Measurements from ENCODE around the gene DTNBP1. TPM values are rescaled to one million over a fixed set of nuclear protein-coding genes. Genes with fewer than 3 reads are reported as not detected.

Gene DTNBP1
- total and polyA plus RNA-seq, 2 of the 4 experiments (the other 2 are of a cell fraction) = 4.8 to 18.7 TPM

DNA sequence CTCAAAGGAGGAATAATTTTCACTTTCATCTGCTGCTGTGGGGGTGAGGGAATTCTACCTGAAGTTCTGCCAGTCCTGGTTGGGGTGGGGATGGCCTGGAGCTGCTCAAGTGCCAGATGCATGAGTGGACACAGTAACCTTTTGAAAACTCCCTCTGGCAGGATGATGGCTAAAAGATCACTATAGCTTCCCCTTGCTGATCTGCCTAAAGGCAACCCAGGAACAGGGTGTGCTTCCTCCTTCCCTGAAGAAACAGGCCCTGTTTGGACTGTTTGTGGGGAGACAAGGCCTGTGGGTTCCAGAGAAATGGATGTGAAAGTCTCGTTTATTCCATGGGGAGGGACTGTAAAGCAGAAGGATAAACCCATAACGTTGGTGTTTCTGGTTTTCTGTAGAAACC lies 176.9 kb downstream of the DTNBP1 start:
- H3K14ac ChIP-seq (replicated peaks; ENCODE audit: low read depth, low read length) = no peak overlapping the region
- ChIA-PET CTCF (interaction anchor here (0.6 kb wide), 1 partner anchor 985 kb away, joined by 3 read pairs; no protein-coding TSS in a partner anchor), POLR2A (ENCODE audit: unreplicated experiment) (no interaction called here)
- intact Hi-C loops (cut with micrococcal nuclease) = no loop called here
- DNase-seq (no peak), ATAC-seq (ENCODE audit: low read depth) (no peak)
- no peak overlapping the region for H3K4me2 ChIP-seq (ENCODE audit: low read depth, low read length)
- no peak overlapping the region for H3K27ac ChIP-seq (ENCODE audit: insufficient read depth, low read length)
- H2BK5ac ChIP-seq (ENCODE audit: low read depth, low read length, poor library complexity, severe bottlenecking) = no peak overlapping the region
- peaks cover 27% of the 10 kb centered on the region for H3K36me3 ChIP-seq (ENCODE audit: control insufficient read depth, insufficient read depth, low read length)
- H3K4me3 ChIP-seq (ENCODE audit: insufficient read depth, low read depth, low read length) = no peak overlapping the region
- peaks cover 23 to 54% of the 10 kb centered on the region in 2 experiments for H3K79me1 ChIP-seq (ENCODE audit: low read depth in 1 of 2, low read length in 2 of 2)
- no peak overlapping the region for H3K18ac ChIP-seq (ENCODE audit: low read depth, low read length)
- no peak overlapping the region for H4K8ac ChIP-seq (ENCODE audit: low read depth in 2 of 2, low read length in 2 of 2)
- no peak overlapping the region for H2BK20ac ChIP-seq (ENCODE audit: low read depth, low read length)
- dilution Hi-C loops (cut with HindIII; ENCODE audit: low sequenced_read_pairs, unreplicated experiment) = no loop called here
- 90% methylated on average over 2 of the region's 2 CpGs; no CpG with 5 or more reads in 1 of the 2 experiments for WGBS, 2 experiments (ENCODE audit: extremely low coverage in 2 of 2, insufficient read length in 1 of 2)
- no peaks in the 10 kb centered on the region for H3K27me3 ChIP-seq (ENCODE audit: control insufficient read depth, insufficient read depth, low read length)
- in situ Hi-C loops (cut with MboI; ENCODE audit: low sequenced_read_pairs) = loop anchor here (5.0 kb wide), 1 partner anchor 1279 kb away; no protein-coding TSS in a partner anchor
- peaks cover 14% of the 10 kb centered on the region; the same call in 1 of the 2 replicates for H4K20me1 ChIP-seq (ENCODE audit: insufficient read depth, low read length)
- TF ChIP-seq MAFK (IDR thresholded peaks at IDR 0.05; ENCODE audit: low read depth, low read length) = no peak
- H3K4ac ChIP-seq (ENCODE audit: low read depth, low read length) = peak overlapping the region; percentile 55; the same call in 1 of the 2 replicates
- H2BK15ac ChIP-seq (ENCODE audit: low read depth, low read length) = no peak overlapping the region
- H4K91ac ChIP-seq (ENCODE audit: insufficient read depth, low read depth, low read length) = no peak overlapping the region
- H2AFZ ChIP-seq (replicated peaks; ENCODE audit: low read length, poor library complexity) = no peak overlapping the region
- H2AK5ac ChIP-seq (ENCODE audit: low read depth, low read length) = no peak overlapping the region
- H3K9me3 ChIP-seq (ENCODE audit: control insufficient read depth, insufficient read depth, low read length) = no peaks in the 10 kb centered on the region
- no peak overlapping the region for H3K23ac ChIP-seq (ENCODE audit: low read depth, low read length)
- no peak overlapping the region for H4K5ac ChIP-seq (ENCODE audit: low read depth, low read length)
- peaks cover 14% of the 10 kb centered on the region; the same call in 1 of the 2 replicates for H3K9me1 ChIP-seq (ENCODE audit: insufficient read depth, low read length)
- peaks cover 5% of the 10 kb centered on the region; the same call in 1 of the 2 replicates for H3K4me1 ChIP-seq (ENCODE audit: control insufficient read depth, insufficient read depth, low read length)
- H2BK120ac ChIP-seq (ENCODE audit: low read depth, low read length) = no peak overlapping the region
- H3K9ac ChIP-seq (ENCODE audit: low read depth, low read length) = no peak overlapping the region
- H3K56ac ChIP-seq (ENCODE audit: extremely low read depth, insufficient read depth, low read length) = no peak overlapping the region
- no peak overlapping the region for H2AK9ac ChIP-seq (replicated peaks; ENCODE audit: low read depth, low read length, poor library complexity)
- no TSS peak for BruUV-seq (replicated peaks)
